ENCODE results near the gene FHIT.

GRCh38 chr3:60383345-60383744, 867.9 kb downstream of the FHIT start:
- TF ChIP-seq CTCF (conservative IDR thresholded peaks at IDR 0.05; ENCODE audit: low read depth, low read length) (no peak), EZH2 (IDR thresholded peaks at IDR 0.05; ENCODE audit: low read length, unreplicated experiment) (no peak)

All from PC-3 (cell line).